Measurements from ENCODE around the gene CRYBG1.
"Not testable (repeated sequence)": the region's sequence is repeated elsewhere in the genome, so short reads cannot be mapped to it uniquely, and the experiment has no call there.

CRYBG1 gene

DNA sequence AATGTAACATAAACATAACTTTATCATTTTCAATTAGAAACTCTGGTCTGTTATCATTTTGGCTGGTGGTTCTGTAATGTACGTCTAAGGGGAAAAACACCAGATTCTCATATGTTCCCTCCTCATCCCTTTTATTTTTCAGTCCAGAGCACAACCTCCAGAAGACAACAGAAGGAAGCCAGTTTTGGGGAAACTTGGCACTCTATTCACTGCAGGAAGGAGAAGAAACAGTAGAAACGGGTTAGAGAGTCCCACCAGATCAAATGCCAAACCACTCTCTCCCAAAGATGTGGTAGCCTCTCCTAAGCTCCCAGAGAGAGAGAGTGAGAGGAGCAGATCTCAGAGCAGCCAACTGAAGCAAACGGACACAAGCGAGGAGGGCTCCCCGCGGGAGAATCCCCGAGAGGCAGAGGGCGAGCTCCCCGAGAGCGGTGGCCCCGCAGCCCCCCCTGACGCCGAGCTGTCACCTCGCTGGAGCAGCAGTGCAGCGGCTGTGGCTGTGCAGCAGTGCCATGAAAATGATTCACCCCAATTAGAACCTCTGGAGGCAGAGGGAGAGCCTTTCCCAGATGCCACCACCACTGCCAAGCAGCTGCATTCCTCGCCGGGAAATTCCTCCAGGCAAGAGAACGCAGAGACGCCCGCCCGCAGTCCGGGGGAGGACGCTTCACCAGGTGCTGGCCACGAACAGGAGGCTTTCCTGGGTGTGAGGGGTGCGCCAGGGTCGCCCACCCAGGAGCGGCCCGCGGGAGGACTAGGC lies 151.0 kb downstream of the CRYBG1 start:
- peak; percentile 15 for DNase-seq

DNA sequence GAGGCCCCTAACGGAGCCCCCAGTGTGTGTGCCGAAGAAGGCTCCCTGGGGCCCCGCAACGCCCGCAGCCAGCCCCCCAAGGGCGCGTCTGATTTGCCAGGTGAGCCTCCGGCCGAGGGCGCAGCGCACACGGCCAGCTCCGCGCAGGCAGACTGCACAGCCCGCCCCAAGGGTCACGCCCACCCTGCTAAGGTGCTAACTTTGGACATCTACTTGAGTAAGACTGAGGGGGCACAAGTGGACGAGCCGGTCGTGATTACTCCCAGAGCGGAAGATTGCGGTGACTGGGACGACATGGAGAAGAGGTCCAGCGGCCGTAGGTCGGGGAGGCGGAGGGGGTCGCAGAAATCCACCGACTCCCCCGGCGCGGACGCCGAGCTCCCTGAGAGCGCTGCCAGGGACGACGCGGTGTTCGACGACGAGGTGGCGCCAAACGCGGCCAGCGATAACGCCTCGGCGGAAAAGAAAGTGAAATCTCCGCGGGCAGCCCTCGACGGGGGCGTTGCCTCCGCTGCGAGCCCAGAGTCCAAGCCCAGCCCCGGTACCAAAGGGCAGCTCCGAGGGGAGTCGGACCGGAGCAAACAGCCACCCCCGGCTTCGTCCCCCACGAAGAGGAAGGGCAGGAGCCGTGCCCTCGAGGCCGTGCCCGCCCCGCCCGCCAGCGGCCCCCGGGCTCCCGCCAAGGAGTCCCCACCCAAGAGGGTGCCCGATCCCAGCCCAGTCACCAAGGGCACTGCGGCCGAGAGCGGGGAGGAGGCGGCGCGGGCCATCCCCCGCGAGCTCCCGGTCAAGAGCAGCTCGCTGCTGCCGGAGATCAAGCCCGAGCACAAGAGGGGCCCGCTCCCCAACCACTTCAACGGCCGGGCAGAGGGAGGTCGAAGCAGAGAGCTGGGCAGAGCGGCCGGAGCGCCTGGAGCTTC lies 151.8 kb downstream of the CRYBG1 start:
- peak; percentile 42 for DNase-seq

DNA sequence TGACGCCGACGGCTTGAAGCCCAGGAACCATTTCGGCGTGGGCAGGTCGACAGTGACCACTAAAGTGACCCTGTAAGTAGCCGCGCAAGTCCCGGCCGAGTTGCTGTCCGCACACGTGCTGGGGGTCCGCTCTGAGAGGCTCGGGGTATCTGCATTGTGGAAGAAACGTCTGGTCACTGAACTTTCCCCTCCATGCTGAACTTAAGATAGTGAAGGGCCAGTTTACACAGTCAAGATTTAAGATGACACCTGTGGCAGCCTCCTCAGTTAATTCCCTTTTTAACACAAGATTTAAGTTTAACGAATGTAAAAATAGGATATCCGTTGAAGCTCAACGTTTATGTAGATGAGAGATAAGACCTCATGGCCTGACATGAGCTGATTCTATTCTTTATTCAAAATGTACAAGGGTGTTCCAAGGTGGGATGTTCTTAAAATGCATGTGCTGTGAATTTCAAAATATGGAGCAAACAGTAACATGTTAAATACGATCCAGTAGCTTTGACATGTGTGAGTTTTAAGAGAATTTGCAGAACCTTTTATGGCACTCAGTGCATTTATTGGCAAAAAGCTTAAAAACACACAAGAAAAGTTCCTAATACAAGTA lies 152.6 kb downstream of the CRYBG1 start:
- no peak for DNase-seq

DNA sequence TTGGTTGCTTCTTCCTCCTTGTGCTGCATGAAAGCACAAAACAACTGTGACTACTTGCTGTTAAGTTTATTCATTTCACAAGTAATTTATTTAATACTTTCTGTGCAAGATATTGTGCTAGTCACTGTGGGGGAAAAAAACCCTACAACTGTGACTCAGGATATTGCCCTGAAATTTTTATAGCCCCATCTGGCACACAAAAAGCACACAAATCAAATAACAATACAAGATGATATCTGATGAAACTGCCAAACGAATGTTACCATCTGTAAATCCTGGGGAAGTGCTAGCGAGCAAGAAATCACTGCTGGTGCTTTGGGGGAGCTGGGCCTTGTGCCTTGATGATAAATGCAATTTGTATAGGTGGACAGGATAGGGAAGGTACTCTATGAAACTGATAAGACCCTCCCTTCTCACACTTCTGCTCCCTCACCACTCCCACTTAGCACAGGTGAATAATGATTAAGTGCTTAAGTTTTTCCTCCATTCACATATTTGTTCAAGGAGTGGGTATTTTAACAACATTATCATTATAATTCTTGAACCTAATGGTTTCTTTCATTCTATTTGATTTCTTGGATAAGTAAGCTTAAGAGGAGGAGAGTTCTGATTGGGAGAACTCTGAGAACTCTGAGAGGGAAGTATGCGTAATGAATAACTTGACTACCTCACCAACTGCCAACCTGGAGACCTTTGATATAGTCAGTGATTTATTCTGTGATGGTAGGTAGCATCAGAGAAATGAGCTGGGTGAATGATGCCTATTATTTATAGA lies 153.5 kb downstream of the CRYBG1 start:
- DNase-seq: no peak

DNA sequence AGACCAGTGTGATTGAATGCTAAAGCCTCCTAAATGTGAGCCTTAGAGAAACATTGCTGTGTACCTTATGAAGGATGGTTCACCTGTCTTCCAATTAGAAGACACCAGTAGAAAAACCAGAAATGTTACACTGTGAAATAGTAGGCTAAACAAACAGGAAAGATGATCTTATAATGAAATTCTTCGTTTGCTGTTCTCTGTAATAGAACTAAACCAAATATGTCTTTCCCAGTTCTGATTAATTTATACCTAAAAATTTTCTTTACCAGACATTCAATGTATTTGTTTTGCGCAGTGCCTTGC lies 154.0 kb downstream of the CRYBG1 start:
- no peak for DNase-seq

DNA sequence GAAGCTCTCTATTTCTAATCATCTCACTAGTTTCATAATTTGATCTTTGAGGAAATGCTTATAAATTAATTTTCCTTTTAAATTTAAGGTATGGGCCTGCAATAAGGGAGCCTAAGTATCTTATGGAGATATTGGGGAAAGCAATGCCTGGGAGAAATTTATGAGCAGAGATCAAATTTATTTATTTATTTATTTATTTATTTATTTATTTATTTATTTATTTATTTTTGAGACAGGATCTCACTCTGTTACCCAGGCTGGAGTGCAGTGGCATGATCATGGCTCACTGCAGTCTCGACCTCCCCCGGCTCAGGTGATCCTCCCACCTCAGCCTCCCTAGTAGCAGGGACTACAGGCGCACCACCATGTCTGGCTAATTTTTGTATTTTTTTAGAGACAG lies 155.1 kb downstream of the CRYBG1 start:
- DNase-seq: not testable (repeated sequence)

DNA sequence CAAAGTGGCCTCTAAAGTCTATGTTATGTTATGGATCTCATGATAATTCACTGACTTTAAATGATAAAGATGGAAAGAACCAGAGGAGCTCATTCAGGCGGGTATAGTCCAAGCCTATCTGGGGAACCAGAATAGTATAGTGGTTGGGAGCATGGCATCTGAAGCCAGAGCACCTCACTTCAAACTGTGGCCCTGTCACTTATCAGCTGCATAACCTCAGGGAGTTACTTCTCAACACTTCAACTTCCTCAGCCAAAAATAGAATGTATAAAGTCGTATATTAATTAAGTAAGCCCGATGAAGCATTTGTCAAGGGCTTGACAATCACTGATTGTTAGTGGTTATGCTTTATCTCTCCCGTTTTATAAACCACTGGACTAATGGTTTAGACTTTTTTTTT lies 156.1 kb downstream of the CRYBG1 start:
- DNase-seq: no peak

DNA sequence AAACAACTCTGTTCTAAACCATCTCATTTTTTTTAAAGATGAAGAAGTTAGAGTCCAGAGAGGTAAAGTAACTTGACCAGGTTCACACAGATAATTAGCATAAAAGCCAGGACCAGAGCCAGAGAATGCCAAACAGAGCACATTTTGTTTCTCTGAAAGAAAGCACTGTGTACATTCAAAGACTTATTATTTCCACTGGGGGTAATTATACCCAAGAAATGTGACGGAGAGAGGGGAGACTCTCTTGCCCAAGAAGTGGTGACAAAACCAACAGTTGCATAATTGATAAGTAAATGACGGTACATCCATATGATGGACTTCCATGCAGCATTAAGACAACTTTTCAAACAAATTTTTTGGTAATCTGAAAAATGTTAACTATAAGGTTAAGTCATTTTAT lies 157.2 kb downstream of the CRYBG1 start:
- DNase-seq: no peak

DNA sequence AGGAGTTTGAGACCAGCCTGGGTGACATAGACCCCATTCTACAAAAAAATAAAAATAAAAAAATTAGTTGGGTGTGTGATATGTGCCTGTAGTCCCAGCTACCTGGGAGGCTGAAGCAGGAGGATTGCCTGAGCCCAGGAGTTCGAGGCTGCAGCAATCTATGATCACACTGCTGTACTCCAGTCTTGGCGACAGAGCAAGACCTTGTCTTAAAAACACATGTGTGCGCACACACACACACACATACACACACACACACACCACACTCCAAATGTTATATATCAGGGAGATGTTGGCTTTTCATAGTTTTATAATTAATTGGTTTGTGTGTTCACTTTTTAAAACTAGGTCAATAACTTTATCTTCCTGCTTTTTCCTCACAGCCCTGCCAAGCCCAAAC lies 158.2 kb downstream of the CRYBG1 start:
- no peak for DNase-seq

DNA sequence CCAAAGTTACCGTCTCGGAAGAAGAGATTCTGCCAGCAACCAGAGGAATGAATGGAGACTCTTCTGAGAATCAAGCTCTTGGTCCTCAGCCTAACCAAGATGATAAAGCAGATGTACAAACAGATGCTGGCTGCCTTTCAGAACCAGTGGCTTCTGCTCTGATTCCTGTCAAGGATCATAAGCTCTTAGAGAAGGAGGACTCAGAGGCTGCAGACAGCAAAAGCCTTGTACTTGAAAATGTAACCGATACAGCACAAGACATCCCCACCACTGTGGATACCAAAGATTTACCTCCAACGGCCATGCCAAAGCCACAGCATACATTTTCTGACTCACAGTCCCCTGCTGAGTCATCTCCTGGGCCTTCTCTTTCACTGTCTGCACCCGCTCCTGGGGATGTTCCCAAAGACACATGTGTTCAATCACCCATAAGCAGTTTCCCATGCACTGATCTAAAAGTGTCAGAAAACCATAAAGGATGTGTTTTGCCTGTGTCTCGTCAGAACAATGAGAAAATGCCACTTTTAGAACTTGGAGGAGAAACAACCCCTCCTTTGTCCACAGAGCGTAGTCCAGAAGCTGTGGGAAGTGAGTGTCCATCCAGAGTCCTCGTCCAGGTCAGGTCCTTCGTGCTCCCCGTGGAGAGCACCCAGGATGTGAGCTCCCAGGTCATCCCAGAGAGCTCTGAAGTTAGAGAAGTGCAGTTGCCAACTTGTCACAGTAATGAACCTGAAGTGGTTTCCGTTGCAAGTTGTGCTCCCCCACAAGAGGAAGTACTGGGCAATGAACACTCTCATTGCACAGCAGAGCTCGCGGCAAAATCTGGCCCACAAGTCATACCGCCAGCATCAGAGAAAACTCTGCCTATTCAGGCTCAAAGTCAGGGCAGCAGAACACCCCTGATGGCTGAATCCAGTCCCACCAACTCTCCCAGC lies 159.2 kb downstream of the CRYBG1 start:
- no peak for DNase-seq

DNA sequence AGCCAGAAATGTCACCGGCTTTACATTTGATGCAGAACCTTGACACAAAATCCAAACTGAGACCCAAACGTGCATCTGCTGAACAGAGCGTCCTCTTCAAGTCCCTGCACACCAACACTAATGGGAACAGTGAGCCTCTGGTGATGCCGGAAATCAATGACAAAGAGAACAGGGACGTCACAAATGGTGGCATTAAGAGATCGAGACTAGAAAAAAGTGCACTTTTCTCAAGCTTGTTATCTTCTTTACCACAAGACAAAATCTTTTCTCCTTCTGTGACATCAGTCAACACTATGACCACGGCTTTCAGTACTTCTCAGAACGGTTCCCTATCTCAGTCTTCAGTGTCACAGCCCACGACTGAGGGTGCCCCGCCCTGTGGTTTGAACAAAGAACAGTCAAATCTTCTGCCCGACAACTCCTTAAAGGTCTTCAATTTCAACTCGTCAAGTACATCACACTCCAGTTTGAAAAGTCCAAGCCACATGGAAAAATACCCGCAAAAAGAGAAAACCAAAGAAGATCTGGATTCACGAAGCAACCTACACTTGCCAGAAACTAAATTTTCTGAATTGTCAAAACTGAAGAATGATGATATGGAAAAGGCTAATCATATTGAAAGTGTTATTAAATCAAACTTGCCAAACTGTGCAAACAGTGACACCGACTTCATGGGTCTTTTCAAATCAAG lies 160.3 kb downstream of the CRYBG1 start:
- no peak for DNase-seq

DNA sequence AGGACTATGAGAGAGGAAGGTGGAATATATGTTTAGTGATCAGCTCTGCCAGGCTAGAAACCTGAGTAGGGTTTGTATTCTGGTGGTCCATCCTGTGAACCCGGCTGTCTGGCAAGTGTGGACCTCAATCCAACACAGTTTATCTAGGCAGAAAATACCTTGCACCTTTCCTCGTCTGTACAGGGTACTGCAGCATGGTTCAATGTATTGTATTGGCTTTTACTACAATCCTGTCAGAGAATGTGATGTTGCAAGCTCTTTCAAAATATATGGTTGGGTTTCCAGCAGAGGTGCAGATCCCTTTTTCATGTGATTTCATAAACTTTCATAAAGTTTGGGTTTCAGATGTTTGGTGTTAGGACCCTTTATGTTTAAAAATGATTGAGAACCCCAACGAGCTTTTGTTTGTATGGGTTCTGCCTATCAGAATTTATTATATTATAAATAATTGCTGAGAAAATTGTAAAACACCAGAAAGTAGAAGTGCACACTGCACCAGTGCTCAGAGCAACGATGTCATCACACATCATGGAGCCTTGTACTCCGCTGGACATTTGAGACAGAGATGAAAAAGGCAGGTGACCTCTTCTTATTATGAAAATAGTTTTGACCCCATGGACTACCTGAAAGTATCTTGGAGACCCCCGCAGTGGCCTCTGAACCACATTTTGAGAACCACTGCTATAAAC lies 162.2 kb downstream of the CRYBG1 start:
- no peak for DNase-seq

DNA sequence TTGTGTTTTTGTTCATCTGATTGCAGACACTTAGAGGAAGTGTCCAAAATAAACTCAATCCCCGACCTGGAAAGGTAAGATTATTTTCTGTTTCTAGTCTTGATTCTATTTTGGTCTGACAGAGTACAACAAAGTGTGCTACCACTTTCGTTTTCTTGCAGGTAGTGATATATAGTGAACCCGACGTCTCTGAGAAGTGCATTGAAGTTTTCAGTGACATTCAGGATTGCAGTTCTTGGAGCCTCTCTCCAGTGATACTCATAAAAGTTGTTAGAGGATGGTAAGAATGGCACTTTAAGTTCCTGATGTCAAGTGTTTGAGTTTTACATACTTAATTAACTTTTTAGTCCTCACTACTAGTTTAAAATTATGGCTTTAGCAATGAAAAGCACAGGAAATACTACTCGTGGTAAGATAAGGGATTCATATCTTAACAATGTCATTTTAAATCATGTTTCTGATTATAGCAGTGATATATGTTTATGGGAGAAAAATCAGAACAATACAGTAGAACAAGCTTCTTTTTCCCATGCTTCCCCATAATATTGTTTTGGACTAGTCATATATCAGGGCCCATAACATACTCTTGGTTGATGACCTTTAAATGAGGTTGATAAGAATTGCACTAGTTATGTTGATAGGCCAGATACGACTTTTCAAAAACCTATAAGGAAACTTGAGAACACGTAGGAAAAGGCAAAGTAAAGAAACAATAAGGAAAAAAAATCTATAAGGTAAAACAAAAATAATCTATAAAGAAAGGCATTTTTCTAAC lies 164.8 kb downstream of the CRYBG1 start:
- no peak for DNase-seq

DNA sequence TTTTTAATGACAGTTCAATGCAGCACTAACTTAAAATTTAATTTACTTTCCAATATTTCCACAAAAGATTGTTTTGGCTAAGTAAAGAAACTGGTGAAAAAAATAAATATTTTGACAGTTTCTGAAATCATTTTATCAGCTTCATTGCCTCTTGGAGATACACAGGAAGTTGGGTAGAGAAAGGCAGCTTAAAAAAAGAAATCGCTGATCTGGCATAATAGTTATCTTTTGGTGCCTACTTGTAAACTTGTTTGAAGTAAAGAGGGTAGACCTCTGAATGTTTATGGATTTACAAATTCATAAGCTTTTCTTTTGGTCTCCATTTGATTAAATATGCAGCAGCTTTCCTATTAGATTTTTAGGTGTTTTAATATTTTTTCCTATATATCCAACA lies 165.4 kb downstream of the CRYBG1 start:
- DNase-seq: no peak

DNA sequence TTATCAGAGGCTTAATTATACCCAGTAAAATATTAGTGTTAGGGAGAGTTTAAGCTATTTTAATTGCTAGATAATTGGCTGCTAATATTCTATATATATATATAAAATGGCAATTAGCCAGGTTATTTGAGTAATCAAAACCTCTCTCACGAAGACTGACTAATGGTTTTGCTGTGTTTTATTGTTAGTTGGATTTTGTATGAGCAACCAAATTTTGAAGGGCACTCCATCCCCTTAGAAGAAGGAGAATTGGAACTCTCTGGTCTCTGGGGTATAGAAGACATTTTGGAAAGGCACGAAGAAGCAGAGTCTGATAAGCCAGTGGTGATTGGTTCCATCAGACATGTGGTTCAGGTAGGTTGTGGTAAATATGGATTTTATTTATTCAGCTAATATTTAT lies 166.6 kb downstream of the CRYBG1 start:
- DNase-seq: no peak

DNA sequence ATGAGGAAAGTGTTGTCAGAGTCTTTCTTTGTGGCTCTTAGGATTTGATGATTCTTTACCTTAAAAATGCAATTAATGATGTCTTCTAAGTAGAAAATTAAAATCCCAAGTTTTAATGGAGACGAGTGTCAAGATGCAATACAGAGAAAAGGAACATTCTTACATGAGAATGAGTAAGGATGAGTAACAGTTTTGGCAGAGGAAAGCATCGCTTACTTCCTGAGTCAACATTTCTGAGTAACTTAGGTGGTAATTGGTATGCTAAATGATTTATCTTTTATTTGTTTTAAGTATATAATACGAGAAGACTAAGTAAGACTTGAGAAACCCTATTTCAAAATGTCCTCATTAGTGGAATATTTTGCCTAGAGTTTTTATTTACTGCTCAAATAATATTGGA lies 167.5 kb downstream of the CRYBG1 start:
- no peak for DNase-seq

DNA sequence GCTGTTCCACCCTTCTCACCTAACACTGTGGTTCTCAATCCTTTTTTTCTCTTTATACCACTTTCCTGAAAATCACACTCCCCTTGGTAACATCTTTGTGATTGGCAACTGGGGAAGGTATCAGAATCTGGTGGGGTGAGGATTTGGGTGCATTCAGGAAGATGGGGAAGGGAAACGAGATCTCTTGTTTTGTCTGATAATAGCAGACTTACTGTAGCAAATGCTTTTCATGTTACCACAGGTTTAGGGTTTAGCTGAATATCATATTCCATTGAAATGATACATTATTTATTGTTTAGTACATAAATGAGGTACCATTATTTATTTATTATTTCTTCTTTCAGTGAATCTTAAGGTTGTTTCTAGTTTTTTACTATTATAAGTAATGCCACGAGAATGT lies 168.0 kb downstream of the CRYBG1 start:
- DNase-seq: no peak

DNA sequence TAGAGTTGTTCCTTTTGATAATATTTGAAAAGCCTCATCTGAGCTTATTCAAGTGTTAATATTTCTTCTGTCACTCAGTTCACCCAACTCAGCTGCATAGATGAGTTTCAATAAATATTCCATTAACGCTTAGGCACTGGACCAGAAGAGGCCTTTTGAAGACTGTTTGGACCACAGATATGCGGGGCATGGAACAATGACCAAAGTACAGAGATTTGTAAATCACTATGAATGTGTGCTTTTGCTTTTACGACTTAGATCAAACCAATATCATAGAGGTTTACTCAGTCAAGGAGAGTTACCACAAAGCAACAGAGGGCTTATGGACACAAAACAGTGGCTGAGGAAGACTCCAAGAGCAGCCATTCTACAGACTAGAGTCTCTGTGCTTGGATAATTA lies 168.9 kb downstream of the CRYBG1 start:
- DNase-seq: no peak

DNA sequence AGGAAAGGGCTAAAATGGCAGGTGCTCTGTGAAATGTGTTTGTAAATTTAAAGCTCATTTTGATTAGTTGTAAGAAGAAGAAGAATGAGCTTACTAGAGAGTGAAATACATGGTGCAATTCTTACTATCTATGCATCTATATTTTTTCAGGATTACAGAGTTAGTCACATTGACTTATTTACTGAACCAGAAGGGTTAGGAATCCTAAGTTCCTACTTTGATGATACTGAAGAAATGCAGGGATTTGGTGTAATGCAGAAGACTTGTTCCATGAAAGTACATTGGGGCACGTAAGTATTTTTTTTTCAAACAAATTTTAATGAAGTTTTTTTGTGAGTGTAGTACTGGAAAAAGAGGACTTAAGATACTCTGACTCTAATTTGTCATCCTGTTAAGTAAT lies 169.5 kb downstream of the CRYBG1 start:
- DNase-seq: no peak

DNA sequence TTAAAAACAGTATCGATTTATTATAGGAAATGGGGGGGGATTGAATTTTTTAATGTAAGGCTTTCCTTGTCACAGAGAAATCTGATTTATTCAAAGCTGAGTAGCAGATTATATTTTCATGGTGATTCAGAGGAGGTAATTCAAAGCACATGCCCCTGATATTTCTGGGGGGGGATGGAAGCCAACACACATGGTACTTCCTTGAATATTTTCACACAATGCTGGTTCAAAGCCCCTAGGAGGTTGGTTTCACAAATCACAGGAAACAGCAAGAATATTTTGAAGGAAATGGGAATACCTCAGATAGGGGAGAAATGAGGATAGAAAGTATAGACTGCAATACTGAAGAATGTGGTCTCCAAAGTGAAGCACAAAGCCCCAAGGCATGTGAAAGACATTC lies 170.0 kb downstream of the CRYBG1 start:
- DNase-seq: no peak

All from NCI-H82 (cell line).